ENCODE measurements around the gene CYP4F11. TPM values are rescaled to one million over a fixed set of nuclear protein-coding genes. Genes with fewer than 3 reads are reported as not detected.

CYP4F11 gene
- total RNA-seq, 1 experiment from 2014 or later, result 0.79 TPM

Small RNA genes lying within 50 kb of the gene (small RNA-seq; reads per million reads assigned to genes)
- 0 reads per million in 2 experiments for gene CYP4F36P

Other genes with a start within 250 kb of the CYP4F11 start
- gene OR10H2, start 206.5 kb downstream of the CYP4F11 start, total RNA-seq (2014; rRNA removed; shearing (Covaris generic)), result not detected in 2 replicates
- gene OR10H3, start 196.5 kb downstream of the CYP4F11 start, total RNA-seq (2014; rRNA removed; shearing (Covaris generic)), result not detected in 2 replicates
- not detected in 2 replicates for gene OR10H5, start 146.9 kb downstream of the CYP4F11 start, total RNA-seq (2014; rRNA removed; shearing (Covaris generic))
- gene OR10H1, start 118.9 kb downstream of the CYP4F11 start, total RNA-seq (2014; rRNA removed; shearing (Covaris generic)), result not detected in 2 replicates
- not detected in 2 replicates for gene CYP4F2, start 36.5 kb downstream of the CYP4F11 start, total RNA-seq (2014; rRNA removed; shearing (Covaris generic))
- not detected in 2 replicates for gene OR10H4, start 14.5 kb upstream of the CYP4F11 start, total RNA-seq (2014; rRNA removed; shearing (Covaris generic))
- 194 and 197 TPM in 2 replicates for gene TPM4, start 142.0 kb upstream of the CYP4F11 start, total RNA-seq (2014; rRNA removed; shearing (Covaris generic))
- 26.7 and 28.4 TPM in 2 replicates for gene RAB8A, start 177.4 kb upstream of the CYP4F11 start, total RNA-seq (2014; rRNA removed; shearing (Covaris generic))
- gene HSH2D, start 209.2 kb upstream of the CYP4F11 start, total RNA-seq (2014; rRNA removed; shearing (Covaris generic)), result not detected in 2 replicates
- gene CIB3, start 239.0 kb upstream of the CYP4F11 start, total RNA-seq (2014; rRNA removed; shearing (Covaris generic)), result not detected in 2 replicates

All from SK-MEL-5 (cell line).